Measurements from ENCODE around the gene GNG11.

The GNG11 gene

GRCh38 chr7:93948106-93948505 is 26.6 kb downstream of the GNG11 start:
- no peak for DNase-seq (ENCODE audit: low read depth)
- H3K4me3 ChIP-seq (ENCODE audit: low read depth, low read length): no peak overlapping the region
- no peak for TF ChIP-seq CTCF (IDR thresholded peaks at IDR 0.05; ENCODE audit: low read depth, low read length, missing control alignments)

DNA sequence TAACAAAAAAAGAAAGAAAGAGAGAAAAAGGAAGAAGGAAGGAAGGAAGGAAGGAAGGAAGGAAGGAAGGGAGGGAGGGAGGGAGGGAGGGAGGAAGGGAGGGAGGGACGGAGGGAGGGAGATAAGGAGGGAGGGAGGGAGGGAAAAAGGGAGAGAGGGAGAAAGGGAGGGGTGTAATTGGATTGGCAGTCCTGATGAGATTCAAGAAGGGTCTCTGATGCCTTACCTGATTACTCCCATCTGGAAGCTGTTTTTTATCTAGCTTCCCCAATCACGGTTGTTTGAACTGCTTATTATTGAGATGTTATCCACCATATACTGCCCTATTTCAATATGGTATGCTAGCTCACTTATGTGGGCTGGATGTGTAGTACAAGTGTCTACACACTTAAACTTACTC is 27.3 kb downstream of the GNG11 start:
- no peak overlapping the region for H3K4me3 ChIP-seq (ENCODE audit: low read depth, low read length)
- DNase-seq (ENCODE audit: low read depth): no peak
- no peak for TF ChIP-seq CTCF (IDR thresholded peaks at IDR 0.05; ENCODE audit: low read depth, low read length, missing control alignments)

DNA sequence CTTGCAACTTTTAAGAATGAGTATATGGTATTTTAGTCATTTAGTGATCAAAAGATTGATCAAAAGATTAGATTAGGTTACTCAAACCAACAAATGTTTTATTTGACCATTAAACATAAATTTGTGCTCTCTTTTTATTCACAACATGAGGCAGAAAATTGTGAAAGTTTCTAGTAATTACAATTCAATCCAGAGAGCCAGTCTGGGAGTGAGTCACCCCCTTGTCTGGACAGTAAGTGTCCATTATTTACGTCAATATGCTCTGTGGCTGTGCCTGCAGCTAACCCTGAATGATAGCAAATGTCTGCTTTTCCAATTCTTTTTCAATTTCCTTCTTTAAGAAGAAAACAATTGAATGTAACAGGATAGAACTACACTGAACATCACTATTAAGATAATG is 27.9 kb downstream of the GNG11 start:
- H3K4me3 ChIP-seq (ENCODE audit: low read depth, low read length): no peak overlapping the region
- no peak for TF ChIP-seq CTCF (IDR thresholded peaks at IDR 0.05; ENCODE audit: low read depth, low read length, missing control alignments)
- no peak for DNase-seq (ENCODE audit: low read depth)

DNA sequence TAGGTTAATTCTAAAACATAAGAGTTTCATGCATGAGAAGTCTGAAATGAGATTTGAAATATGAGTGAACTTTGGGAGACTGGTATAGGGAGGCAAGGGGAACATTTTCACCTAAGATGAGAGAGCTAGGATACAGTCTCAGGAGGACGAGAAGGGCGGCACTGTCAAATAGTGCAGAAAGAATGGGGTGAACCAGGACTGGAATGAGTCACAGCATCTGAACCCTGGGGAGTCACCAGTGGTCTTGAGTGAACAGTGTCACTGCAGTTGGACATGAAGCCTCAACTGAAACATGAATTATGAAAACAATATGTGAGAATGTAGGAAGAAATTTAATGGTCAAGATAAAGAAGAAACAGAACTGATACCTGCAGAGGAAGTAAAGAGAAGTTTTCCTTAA is 33.8 kb downstream of the GNG11 start:
- H3K4me3 ChIP-seq (ENCODE audit: low read depth, low read length): no peak overlapping the region
- no peak for DNase-seq (ENCODE audit: low read depth)
- TF ChIP-seq CTCF (IDR thresholded peaks at IDR 0.05; ENCODE audit: low read depth, low read length, missing control alignments): no peak

- no peak for DNase-seq (ENCODE audit: low read depth)
- H3K4me3 ChIP-seq (ENCODE audit: low read depth, low read length): no peak overlapping the region
- no peak for TF ChIP-seq CTCF (IDR thresholded peaks at IDR 0.05; ENCODE audit: low read depth, low read length, missing control alignments)
These were observed 36.2 kb downstream of the GNG11 start for GRCh38 chr7:93957767-93958166.

GRCh38 chr7:93958216-93958615 is 36.7 kb downstream of the GNG11 start:
- no peak overlapping the region for H3K4me3 ChIP-seq (ENCODE audit: low read depth, low read length)
- no peak for TF ChIP-seq CTCF (IDR thresholded peaks at IDR 0.05; ENCODE audit: low read depth, low read length, missing control alignments)
- DNase-seq (ENCODE audit: low read depth): no peak

DNA sequence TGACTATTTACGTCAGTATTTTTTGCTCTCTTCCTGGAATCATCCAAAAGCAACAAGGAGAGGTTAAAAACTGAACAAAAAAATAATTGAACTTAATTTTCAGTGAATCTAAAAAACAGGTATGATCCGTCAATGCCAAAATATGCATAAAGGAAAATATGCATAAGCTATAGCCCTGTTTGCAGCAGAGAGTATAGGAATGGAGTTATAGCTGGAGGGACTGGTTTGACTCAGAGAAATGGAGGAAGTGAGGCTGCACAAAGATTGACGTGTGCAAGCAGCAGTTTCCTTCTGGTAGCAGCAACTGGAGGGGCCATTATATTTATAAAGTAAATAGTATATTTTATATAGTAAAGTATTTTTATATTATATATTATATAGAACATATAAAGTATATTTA is 37.1 kb downstream of the GNG11 start:
- H3K4me3 ChIP-seq (ENCODE audit: low read depth, low read length): no peak overlapping the region
- DNase-seq (ENCODE audit: low read depth): no peak
- no peak for TF ChIP-seq CTCF (IDR thresholded peaks at IDR 0.05; ENCODE audit: low read depth, low read length, missing control alignments)

All from GM12864 (cell line).